ENCODE measurements around the gene FBXO24.
A peak's percentile ranks its signal among the peaks of the same experiment; 100 is the strongest.

Gene FBXO24

GRCh38 chr7:100614308-100614861, 28.3 kb downstream of the FBXO24 start:
- Mint-ChIP-seq H3K36me3 (ENCODE audit: insufficient read depth) (peaks cover 25% of the 10 kb centered on the region), H3K9me3 (no peaks in the 10 kb centered on the region), H3K4me1 (ENCODE audit: low read depth in 2 of 2) (peaks cover 17 to 22% of the 10 kb centered on the region in 2 donors), H3K4me3 (no peak overlapping the region), H3K27ac (peak overlapping the region in 1 of 2 donors; percentile 46), H3K27me3 (no peaks in the 10 kb centered on the region)
- no peak for ATAC-seq (replicated peaks)
- DNase-seq: no peak

DNA sequence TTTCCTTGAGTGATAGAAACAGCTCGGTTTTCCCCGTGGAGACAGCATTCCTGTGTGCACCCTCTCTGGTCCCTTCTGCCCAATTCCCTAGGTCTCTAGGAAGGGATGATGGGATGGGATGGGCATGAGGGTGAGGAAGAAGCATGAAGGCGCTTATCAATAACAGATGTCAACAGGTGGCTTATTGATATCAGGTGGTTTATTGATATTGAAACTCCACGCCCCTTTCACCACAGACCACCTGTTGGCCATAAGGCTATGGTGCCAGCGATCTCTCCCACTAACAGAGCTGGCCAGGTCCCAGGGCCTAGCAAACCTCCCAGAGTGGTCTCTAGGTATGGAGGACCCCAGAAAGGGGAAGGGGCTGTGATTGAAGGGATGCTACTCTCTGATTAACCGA, 34.1 kb downstream of the FBXO24 start:
- H3K27ac Mint-ChIP-seq: no peak overlapping the region
- peaks cover 12% of the 10 kb centered on the region for H3K36me3 Mint-ChIP-seq (ENCODE audit: insufficient read depth)
- H3K4me1 Mint-ChIP-seq (ENCODE audit: low read depth in 2 of 2): peaks cover 0 to 2% of the 10 kb centered on the region in 2 donors
- no peak for ATAC-seq (replicated peaks)
- no peaks in the 10 kb centered on the region for H3K9me3 Mint-ChIP-seq
- H3K4me3 Mint-ChIP-seq: no peak overlapping the region
- H3K27me3 Mint-ChIP-seq: no peaks in the 10 kb centered on the region
- no peak for DNase-seq

DNA sequence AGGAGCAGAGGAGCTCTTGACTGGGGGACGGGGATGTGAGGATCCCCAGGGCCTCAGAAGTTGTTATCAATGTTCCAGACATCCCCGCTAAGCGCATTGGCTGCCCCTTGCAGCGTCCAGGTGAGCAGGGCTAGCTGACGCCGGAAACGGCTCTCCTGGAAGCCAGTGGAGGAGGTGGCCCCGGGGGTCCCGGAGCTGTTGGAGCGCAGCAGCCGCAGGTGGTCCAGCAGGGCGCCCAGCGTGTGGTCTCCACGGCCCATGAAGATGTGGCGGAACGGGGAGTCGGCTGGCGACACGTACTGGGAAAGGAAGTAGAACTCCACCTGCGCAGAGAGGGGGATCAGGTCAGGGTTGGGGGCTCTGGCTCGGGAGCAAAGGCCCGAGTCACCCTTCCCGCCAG, 34.7 kb downstream of the FBXO24 start:
- no peaks in the 10 kb centered on the region for H3K9me3 Mint-ChIP-seq
- H3K36me3 Mint-ChIP-seq (ENCODE audit: insufficient read depth): peaks cover 12% of the 10 kb centered on the region
- peaks cover 4 to 5% of the 10 kb centered on the region in 2 donors for H3K4me1 Mint-ChIP-seq (ENCODE audit: low read depth in 2 of 2)
- H3K4me3 Mint-ChIP-seq: no peak overlapping the region
- no peaks in the 10 kb centered on the region for H3K27me3 Mint-ChIP-seq
- no peak for DNase-seq
- H3K27ac Mint-ChIP-seq: no peak overlapping the region
- ATAC-seq (replicated peaks): no peak

DNA sequence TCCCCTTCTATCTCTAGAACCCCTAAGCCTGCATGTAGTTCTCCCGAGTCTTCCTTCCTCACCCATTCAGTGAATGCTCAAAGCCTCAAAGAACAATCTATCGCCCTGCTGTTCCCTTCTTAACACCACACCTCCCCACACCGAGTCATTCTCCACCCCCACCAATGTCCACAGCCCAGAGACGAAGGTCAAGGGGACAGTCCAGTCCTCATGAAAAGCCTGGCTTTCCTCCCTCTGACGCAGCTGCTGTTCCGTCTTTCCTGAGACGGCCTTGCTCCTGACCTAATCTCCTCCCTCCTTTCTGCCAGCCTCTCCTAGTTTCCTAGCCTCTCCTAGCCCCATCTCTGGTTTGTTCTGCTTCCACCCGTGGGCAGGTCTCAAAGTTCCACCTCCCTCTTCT, 35.4 kb downstream of the FBXO24 start:
- no peak overlapping the region for H3K4me3 Mint-ChIP-seq
- H3K4me1 Mint-ChIP-seq (ENCODE audit: low read depth in 2 of 2): peaks cover 7 to 12% of the 10 kb centered on the region in 2 donors
- H3K9me3 Mint-ChIP-seq: no peaks in the 10 kb centered on the region
- DNase-seq (no peak), ATAC-seq (replicated peaks) (no peak)
- H3K27ac Mint-ChIP-seq: no peak overlapping the region
- no peaks in the 10 kb centered on the region for H3K27me3 Mint-ChIP-seq
- H3K36me3 Mint-ChIP-seq (ENCODE audit: insufficient read depth): peaks cover 12% of the 10 kb centered on the region

- H3K4me1 Mint-ChIP-seq (ENCODE audit: low read depth in 2 of 2): peaks cover 15 to 27% of the 10 kb centered on the region in 2 donors
Observed at GRCh38 chr7:100623951-100624824, 38.1 kb downstream of the FBXO24 start.

GRCh38 chr7:100626055-100626454, 39.9 kb downstream of the FBXO24 start:
- no peak for DNase-seq
- ATAC-seq (replicated peaks): no peak
- no peaks in the 10 kb centered on the region for H3K9me3 Mint-ChIP-seq
- H3K36me3 Mint-ChIP-seq (ENCODE audit: insufficient read depth): peaks cover 4% of the 10 kb centered on the region
- no peaks in the 10 kb centered on the region for H3K27me3 Mint-ChIP-seq
- H3K4me1 Mint-ChIP-seq (ENCODE audit: low read depth in 2 of 2): peaks cover 23 to 35% of the 10 kb centered on the region in 2 donors
- H3K4me3 Mint-ChIP-seq: peak overlapping the region; percentile 74 to 79
- peak overlapping the region; percentile 84 to 89 for H3K27ac Mint-ChIP-seq

More at GRCh38 chr7:100623951-100624824, 38.1 kb downstream of the FBXO24 start:
- DNase-seq (no peak), ATAC-seq (replicated peaks) (no peak)
- Mint-ChIP-seq H3K4me3 (no peak overlapping the region), H3K36me3 (ENCODE audit: insufficient read depth) (peaks cover 4% of the 10 kb centered on the region), H3K27ac (no peak overlapping the region), H3K9me3 (no peaks in the 10 kb centered on the region), H3K27me3 (no peaks in the 10 kb centered on the region)

GRCh38 chr7:100626530-100627237, 40.6 kb downstream of the FBXO24 start:
- peak overlapping the region; percentile 74 to 79 for H3K4me3 Mint-ChIP-seq
- DNase-seq (peak; percentile 71 to 77 (median 76)), ATAC-seq (replicated peaks) (peak; percentile 97)
- no peaks in the 10 kb centered on the region for H3K9me3 Mint-ChIP-seq
- H3K4me1 Mint-ChIP-seq (ENCODE audit: low read depth in 2 of 2): peaks cover 23 to 35% of the 10 kb centered on the region in 2 donors
- H3K36me3 Mint-ChIP-seq (ENCODE audit: insufficient read depth): peaks cover 4% of the 10 kb centered on the region
- peak overlapping the region; percentile 84 to 89 for H3K27ac Mint-ChIP-seq
- H3K27me3 Mint-ChIP-seq: no peaks in the 10 kb centered on the region

DNA sequence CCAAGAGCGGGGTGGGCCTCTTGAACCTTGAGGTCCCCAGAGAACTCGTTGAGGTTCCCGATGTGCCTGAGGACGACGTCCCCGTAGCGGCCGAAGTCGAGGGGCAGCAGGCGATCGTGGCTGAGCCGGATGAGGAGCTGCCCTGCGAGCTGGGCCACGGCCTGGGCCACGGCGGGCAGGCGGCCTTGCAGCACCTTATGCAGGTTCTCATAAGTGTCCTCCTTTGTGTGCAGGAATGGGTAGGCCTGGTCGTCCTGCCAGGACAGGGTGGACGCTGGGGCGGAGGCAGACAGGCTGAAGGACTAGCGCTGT, 41.1 kb downstream of the FBXO24 start:
- H3K27ac Mint-ChIP-seq: peak overlapping the region; percentile 84 to 89
- H3K27me3 Mint-ChIP-seq: no peaks in the 10 kb centered on the region
- ATAC-seq (replicated peaks) (no peak), DNase-seq (no peak)
- no peaks in the 10 kb centered on the region for H3K36me3 Mint-ChIP-seq (ENCODE audit: insufficient read depth)
- H3K4me3 Mint-ChIP-seq: peak overlapping the region; percentile 74 to 79
- H3K4me1 Mint-ChIP-seq (ENCODE audit: low read depth in 2 of 2): peaks cover 24 to 35% of the 10 kb centered on the region in 2 donors
- no peaks in the 10 kb centered on the region for H3K9me3 Mint-ChIP-seq

GRCh38 chr7:100629117-100629716, 43.1 kb downstream of the FBXO24 start:
- ATAC-seq (replicated peaks): no peak
- Mint-ChIP-seq H3K36me3 (ENCODE audit: insufficient read depth) (no peaks in the 10 kb centered on the region), H3K4me1 (ENCODE audit: low read depth in 2 of 2) (peaks cover 31 to 45% of the 10 kb centered on the region in 2 donors), H3K9me3 (no peaks in the 10 kb centered on the region), H3K27ac (no peak overlapping the region), H3K4me3 (no peak overlapping the region), H3K27me3 (peaks cover 0 to 5% of the 10 kb centered on the region in 2 donors)
- DNase-seq: no peak

DNA sequence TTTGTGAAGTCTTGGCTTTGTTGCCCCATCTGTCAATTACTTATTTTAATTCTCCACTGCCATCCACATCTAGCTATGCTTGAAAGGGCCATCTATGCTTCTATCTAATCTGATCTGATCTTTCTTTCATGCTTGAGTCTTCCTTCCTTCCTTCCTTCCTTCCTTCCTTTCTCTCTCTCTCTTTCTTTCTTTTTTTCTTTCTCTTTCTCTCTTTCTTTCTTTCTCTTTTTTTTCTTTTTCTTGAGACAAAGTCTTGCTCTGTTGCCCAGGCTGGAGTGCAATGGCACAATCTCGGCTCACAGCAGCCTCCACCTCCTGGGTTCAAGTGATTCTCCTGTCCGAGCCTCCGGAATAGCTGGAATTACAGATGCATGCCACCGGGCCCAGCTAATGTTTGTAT, 43.9 kb downstream of the FBXO24 start:
- no peak for DNase-seq
- Mint-ChIP-seq H3K27me3 (peaks cover 0 to 6% of the 10 kb centered on the region in 2 donors), H3K4me1 (ENCODE audit: low read depth in 2 of 2) (peaks cover 30 to 45% of the 10 kb centered on the region in 2 donors), H3K36me3 (ENCODE audit: insufficient read depth) (no peaks in the 10 kb centered on the region), H3K9me3 (no peaks in the 10 kb centered on the region), H3K4me3 (no peak overlapping the region), H3K27ac (no peak overlapping the region)
- ATAC-seq (replicated peaks): no peak

GRCh38 chr7:100632951-100633717, 47.0 kb downstream of the FBXO24 start:
- Mint-ChIP-seq H3K4me3 (peak overlapping the region; percentile 83), H3K36me3 (ENCODE audit: insufficient read depth) (no peaks in the 10 kb centered on the region), H3K27ac (peak overlapping the region; percentile 78 to 79), H3K4me1 (ENCODE audit: low read depth in 2 of 2) (peaks cover 23 to 27% of the 10 kb centered on the region in 2 donors), H3K9me3 (no peaks in the 10 kb centered on the region), H3K27me3 (peaks cover 0 to 6% of the 10 kb centered on the region in 2 donors)
- peak; percentile 34 to 53 (median 48) for DNase-seq
- peak; percentile 83 for ATAC-seq (replicated peaks)

DNA sequence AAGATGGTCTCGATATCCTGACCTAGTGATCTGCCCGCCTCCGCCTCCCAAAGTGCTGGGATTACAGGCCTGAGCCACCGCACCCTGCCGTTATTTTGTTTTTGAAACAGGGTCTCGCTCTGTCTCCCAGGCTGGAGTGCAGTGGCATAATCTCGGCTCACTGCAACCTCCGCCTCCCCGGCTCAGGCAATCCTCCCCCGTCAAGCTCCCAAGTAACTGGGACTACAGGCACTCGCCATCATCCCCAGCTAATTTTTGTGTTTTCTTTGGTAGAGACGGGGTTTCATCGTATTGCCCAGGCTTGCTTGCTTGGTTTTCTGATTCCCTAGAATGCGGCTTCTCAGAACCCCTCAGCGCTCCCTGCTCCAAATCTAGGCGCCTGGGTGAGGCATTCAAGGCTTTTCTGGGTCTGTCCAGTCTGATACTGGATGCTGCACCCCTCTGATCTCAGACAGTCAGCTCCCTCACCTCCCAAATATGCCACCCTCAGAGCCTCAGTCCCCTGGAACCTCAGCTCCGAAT, 53.9 kb downstream of the FBXO24 start:
- H3K9me3 Mint-ChIP-seq: no peaks in the 10 kb centered on the region

More for the DNA sequence above, 53.9 kb downstream of the FBXO24 start:
- no peaks in the 10 kb centered on the region for H3K36me3 Mint-ChIP-seq (ENCODE audit: insufficient read depth)
- ATAC-seq (replicated peaks) (no peak), DNase-seq (no peak)
- H3K27me3 Mint-ChIP-seq: peaks cover 7 to 23% of the 10 kb centered on the region in 2 donors
- peaks cover 0 to 4% of the 10 kb centered on the region in 2 donors for H3K4me1 Mint-ChIP-seq (ENCODE audit: low read depth in 2 of 2)
- no peak overlapping the region for H3K27ac Mint-ChIP-seq
- no peak overlapping the region for H3K4me3 Mint-ChIP-seq

All from effector memory CD8-positive, alpha-beta T cell (primary cell).